NCI-H82 treated with DMSO at 0.1 percent for 48 hours (cell line): ENCODE measurements around the gene TRAF3.

Experiments
- DNase-seq: peaks from one replicate; lab custom pipeline; 2025; ENCODE audit not compliant: unreplicated experiment; lab: John Stamatoyannopoulos, UW

Gene TRAF3

GRCh38 chr14:102949062-102949800 lies 172.0 kb downstream of the TRAF3 start:
- no peak for DNase-seq

DNA sequence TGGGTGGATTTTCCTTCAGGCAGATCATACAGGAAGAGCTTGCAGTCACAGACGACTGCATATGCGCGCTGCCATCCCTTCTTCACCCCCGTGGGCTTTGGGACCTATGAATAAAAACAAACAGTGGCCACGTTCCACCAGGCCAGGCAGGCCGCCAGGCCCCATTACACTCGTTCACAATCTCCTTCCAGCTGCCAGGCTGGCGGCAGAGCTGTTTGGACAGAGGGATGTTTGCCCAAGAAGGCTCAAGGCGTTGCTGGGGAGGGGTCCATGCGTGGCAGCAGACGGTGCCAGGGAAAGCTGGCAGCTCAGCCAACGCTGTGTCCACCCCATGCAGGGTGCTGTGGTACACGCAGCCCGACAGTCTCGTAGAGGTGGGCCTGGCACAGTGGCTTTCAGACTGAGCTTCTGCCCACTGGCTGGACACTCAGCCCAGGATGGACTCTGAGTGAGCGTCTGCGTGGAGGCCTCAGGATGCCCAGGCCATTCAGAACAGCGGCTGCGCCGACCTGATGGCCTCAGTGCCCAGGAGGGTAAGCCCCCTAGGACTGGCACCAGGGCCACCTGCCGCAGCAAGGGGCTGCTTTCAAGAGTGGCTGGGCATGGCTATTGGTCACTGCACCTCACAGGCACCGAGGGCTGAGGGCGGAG lies 172.7 kb downstream of the TRAF3 start:
- no peak for DNase-seq

- DNase-seq: no peak
Measured at GRCh38 chr14:102951034-102951433, 173.8 kb downstream of the TRAF3 start.

GRCh38 chr14:102951799-102952198 lies 174.6 kb downstream of the TRAF3 start:
- no peak for DNase-seq

DNA sequence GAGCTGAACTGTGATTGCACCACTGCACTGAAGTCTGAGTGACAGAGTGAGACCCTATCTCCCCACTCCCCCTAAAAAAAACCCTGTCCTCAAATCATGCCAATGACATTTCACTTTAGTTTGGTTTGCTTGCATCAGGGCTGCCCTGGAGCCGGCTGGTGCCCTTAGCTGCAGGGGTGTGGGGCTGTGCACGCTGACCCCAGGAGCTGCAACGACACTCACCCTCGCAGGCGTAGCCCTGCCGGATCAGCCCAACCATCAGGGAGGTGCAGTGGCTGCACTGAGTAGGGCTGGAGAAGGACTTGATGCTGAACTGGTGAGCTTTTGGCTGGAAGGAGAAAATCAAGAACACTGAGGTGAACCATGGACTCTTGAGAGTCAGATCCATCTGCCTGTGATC lies 175.0 kb downstream of the TRAF3 start:
- no peak for DNase-seq

DNA sequence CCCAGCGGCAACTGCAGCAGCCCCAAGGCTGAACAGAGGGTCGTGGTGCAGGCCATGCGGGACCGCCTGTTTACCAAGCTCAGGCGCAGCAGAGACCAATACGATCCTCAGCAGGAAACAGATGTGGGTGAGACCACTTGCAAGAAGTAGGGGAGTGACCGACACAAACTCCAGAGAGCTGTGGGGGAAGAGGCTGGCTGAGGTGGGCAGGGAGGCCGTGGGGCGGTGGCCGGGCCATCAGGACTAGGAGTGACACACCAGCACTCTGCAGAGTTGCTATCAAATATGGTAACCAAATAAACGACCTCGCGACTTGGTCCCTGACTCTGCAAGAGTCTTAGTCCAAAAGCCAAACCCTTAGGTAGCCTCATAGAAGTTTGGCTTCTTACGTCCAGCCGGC lies 175.9 kb downstream of the TRAF3 start:
- no peak for DNase-seq

DNA sequence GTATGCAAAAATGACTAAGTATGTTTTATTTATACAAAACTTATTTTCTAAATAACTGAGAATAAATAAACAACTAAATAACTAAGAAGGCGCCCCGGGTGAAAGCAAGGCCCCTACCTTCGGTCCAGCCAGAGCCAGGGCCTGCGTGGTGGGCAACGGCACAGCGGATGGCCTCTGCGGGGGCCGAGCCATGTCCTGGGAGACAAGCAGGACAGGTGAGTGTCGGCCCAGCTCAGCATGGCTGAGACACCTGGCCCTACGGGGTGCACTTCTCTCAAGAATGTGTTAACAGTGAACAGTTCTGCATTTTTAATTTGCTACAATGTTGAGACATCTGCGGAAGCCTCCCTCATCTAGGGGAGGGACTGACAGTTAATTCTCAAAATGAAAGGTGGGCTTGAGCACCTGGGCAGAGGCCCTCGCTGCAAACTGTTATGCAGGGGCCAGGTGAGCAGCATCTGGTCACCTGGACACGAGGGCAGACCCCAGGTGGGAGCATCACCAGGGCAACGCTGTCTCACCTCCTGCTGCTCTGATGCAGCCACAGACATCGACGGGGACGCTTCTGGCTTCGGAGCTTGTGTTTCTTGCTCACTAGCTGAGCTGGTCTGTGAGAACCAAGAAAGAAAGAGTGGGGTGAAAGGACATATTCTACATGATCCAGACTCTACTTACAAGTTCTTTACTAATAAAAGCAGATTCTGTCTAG lies 177.0 kb downstream of the TRAF3 start:
- DNase-seq: no peak

DNA sequence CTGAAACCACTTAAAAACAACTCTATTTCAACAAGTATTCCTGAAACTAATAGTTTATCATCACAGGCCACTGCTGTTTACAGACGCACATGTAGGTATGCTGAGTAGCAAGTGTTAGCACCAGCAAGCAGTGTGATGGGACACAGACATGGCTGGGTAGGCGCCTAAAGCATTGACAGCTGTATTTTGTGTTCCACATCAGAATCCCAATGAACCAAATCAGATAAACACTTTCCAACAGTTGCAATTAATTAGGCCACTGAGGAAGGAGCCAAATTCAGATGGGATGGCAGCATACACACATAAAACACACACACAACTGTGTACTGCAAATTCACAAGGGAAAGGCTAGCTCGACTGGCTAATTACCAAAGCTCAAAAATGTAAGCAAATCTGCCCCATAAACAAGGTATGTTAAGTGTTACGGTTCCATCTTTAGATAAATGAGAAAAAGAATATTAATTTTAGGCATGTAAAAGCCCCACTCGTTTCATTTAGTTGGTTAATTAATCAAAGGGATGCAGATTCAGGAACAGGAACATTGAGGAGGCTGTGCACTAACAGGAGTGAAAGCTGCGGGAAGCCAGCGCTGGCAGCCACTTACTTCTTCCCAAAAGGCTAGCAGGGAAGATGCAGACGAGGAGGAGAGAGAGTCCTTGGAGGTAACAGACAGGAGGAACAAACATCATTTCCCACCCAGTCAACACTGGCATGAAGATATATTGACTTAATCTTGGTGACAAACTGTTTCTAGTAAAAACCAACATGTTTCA lies 178.6 kb downstream of the TRAF3 start:
- DNase-seq: no peak

DNA sequence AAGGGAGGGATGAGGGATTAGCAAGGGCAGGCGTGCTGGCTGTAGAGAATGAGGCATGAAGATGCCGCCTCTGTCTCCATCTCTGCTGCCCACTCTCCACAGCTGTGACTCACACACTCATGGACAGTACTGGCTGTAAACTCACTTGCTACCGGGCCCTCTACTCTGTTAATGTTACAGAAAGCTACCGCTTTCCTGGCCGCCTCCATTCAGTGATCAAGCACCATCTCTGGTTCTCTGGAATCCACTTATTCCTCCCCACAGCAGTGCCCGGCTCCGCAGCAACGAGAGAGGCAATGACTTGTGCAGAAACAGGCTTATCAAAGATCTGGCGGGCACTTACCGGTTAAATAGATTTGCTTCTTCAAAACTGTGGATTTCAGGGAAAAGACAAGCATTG lies 180.0 kb downstream of the TRAF3 start:
- DNase-seq: no peak

DNA sequence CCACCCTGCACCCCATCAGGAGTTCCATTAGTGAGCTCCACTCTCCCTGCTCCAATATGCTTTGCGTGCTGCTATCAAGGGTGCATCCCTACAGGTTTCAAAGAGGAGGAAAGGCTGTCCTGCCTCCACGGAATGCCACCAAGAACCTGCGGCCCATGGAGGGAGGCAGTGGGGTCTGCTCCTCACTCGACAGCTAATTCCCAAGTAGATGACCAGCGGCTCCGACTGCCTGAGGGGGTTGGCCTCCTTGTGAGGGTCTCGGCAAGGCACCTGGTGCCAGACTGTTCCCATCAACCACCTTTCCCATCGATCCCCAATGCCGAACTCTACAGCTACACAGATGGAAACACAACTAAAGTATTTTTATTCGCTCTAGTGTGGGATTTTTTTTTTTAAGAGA lies 181.2 kb downstream of the TRAF3 start:
- DNase-seq: no peak
